OCI-LY3 (cell line): ENCODE data around the gene EEF1B2.
"Not testable (repeated sequence)": the region's sequence is repeated elsewhere in the genome, so short reads cannot be mapped to it uniquely, and the experiment has no call there.

Experiments
- H2AFZ ChIP-seq: fragments of 200-600, 300-600 bp; shearing (Covaris generic); 2 replicates; pipeline ENCODE4 v1.6.0; 2014; ENCODE audit warnings: antibody characterized with exemption, low read depth, low read length
- H3K27ac ChIP-seq: fragments of 200-600, 300-600 bp; sonication (generic); 2 replicates; pipeline ENCODE4 v1.5.1; 2014; ENCODE audit warnings: mild to moderate bottlenecking, low read length, moderate library complexity, mixed read lengths
- H3K27me3 ChIP-seq: fragments of 200-600, 300-600 bp; sonication (generic); 2 replicates; pipeline ENCODE4 v1.6.1; 2014; ENCODE audit warnings: low read depth, low read length, mixed read lengths
- H3K36me3 ChIP-seq: fragments of 200-600, 300-600 bp; sonication (generic); replicated peaks from 2 replicates; pipeline ENCODE3; 2014; ENCODE audit warnings: low read depth, low read length, mixed read lengths
- H3K4me1 ChIP-seq: fragments of 300-600, 200-600 bp; sonication (generic); 2 replicates; pipeline ENCODE4 v1.6.1; 2014; ENCODE audit warnings: low read length, mixed read lengths
- H3K4me2 ChIP-seq: fragments of 200-600, 300-600 bp; sonication (generic); 2 replicates; pipeline ENCODE4 v1.6.1; 2014; ENCODE audit warnings: low read length, mixed read lengths
- H3K4me3 ChIP-seq: fragments of 300-600, 200-600 bp; sonication (generic); 2 replicates; pipeline ENCODE4 v1.5.1; 2014; ENCODE audit warnings: antibody characterized with exemption, mild to moderate bottlenecking, low read length, moderate library complexity
- H3K79me2 ChIP-seq: fragments of 300-600, 200-600 bp; shearing (Covaris generic); 2 replicates; pipeline ENCODE4 v1.6.1; 2014; ENCODE audit warnings: mild to moderate bottlenecking, low read length, mixed read lengths
- H3K9ac ChIP-seq: fragments of 300-600, 200-600 bp; shearing (Covaris generic); 2 replicates; pipeline ENCODE4 v1.6.0; 2014; ENCODE audit warnings: mild to moderate bottlenecking, low read length, moderate library complexity
- H3K9me3 ChIP-seq: fragments of 200-600, 300-600 bp; shearing (Covaris generic); 2 replicates; pipeline ENCODE4 v1.6.1; 2014; ENCODE audit warnings: low read length, mixed read lengths; ENCODE audit not compliant: insufficient read depth
- H4K20me1 ChIP-seq: fragments of 200-600, 300-600 bp; sonication (generic); 2 replicates; pipeline ENCODE4 v1.6.1; 2016; ENCODE audit warnings: low read length, mixed read lengths; ENCODE audit not compliant: insufficient read depth
- EZH2phosphoT487 ChIP-seq: fragments of 200-600 bp; shearing (Covaris generic); IDR thresholded peaks from 2 replicates; pipeline ENCODE4 v1.6.1; 2018; ENCODE audit warnings: antibody characterized with exemption, mixed run types, low read depth
- TF ChIP-seq, protein P1 (sequence below): fragments of 200-600, 300-600 bp; sonication (generic); IDR thresholded peaks from 2 replicates; pipeline ENCODE4 v1.5.1; 2014; ENCODE audit warnings: antibody characterized with exemption, low read length, low read depth

Gene EEF1B2

DNA sequence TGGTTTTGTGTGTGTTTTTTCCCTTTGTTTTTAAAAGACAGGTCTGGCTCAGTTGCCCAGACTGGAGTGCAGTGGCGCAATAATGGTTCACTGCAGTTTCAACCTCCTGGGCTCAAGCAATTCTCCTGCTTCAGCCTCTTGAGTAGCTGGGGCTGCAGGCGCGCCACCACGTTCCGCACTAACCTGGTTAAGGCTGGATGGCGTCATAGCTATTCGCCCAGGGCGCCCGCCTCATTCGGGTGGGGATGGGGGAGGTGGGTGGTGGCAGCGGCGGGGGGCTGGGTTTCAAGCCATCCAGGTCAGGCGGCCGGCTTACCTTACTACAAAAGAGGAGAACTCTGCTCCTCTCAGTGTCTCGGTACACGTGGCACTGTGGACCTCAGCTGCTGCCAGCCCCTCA, 42.8 kb downstream of the EEF1B2 start:
- Histone ChIP-seq H3K4me1 (no peaks in the 10 kb centered on the region), H3K27me3 (no peaks in the 10 kb centered on the region), H3K79me2 (no peaks in the 10 kb centered on the region), H3K9ac (no peak overlapping the region), H3K27ac (no peak overlapping the region), H3K9me3 (no peaks in the 10 kb centered on the region), H3K36me3 (no peaks in the 10 kb centered on the region), H4K20me1 (no peaks in the 10 kb centered on the region), H3K4me2 (no peak overlapping the region), H3K4me3 (no peak overlapping the region), H2AFZ (no peak overlapping the region)
- TF ChIP-seq, protein P1, sequence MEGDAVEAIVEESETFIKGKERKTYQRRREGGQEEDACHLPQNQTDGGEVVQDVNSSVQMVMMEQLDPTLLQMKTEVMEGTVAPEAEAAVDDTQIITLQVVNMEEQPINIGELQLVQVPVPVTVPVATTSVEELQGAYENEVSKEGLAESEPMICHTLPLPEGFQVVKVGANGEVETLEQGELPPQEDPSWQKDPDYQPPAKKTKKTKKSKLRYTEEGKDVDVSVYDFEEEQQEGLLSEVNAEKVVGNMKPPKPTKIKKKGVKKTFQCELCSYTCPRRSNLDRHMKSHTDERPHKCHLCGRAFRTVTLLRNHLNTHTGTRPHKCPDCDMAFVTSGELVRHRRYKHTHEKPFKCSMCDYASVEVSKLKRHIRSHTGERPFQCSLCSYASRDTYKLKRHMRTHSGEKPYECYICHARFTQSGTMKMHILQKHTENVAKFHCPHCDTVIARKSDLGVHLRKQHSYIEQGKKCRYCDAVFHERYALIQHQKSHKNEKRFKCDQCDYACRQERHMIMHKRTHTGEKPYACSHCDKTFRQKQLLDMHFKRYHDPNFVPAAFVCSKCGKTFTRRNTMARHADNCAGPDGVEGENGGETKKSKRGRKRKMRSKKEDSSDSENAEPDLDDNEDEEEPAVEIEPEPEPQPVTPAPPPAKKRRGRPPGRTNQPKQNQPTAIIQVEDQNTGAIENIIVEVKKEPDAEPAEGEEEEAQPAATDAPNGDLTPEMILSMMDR = no peak
- no peak for TF ChIP-seq EZH2phosphoT487

DNA sequence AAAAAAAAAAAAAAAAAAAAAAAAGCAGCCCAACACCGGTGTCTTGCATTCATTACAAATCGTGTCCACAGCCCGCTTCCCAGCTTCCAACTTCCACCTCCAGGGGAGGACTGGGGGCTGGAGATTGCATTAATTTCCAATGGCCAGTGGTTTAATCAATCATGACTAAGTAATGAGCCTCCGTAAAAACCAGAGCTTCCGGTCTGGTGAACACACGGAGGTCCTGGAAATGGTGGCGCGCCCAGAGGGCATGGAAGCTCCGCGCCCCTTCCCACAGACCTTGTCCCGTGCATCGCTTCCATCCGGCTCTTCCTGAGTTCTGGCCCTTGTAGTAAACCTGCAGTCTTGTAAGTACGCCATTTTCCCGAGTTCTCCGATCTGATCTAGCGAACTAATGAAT, 43.6 kb downstream of the EEF1B2 start:
- Histone ChIP-seq H3K79me2 (no peaks in the 10 kb centered on the region), H3K9me3 (no peaks in the 10 kb centered on the region), H3K27me3 (no peaks in the 10 kb centered on the region), H3K4me1 (no peaks in the 10 kb centered on the region), H3K4me3 (no peak overlapping the region), H3K27ac (no peak overlapping the region), H4K20me1 (no peaks in the 10 kb centered on the region), H2AFZ (no peak overlapping the region), H3K9ac (no peak overlapping the region), H3K36me3 (no peaks in the 10 kb centered on the region), H3K4me2 (no peak overlapping the region)
- TF ChIP-seq, protein P1 = no peak
- TF ChIP-seq EZH2phosphoT487 = no peak

DNA sequence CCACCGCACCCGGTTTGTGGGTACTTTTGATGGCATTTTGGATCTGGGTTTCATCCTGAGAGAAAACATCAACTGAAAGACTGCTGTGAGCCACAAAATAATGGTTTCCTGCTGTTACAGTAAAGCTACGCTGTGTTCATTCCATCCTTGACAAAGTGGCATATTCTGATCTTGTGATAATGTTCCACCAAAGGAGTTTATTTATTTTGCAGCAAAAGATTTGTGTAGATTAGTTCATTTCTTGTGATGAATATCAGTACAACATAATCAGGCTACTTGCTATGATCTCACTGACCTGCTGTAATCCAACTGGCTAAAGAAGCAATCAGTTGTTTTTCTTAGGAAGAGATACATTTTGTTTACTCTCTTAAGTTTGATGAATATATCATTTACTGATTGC, 45.0 kb downstream of the EEF1B2 start:
- Histone ChIP-seq H3K9me3 (no peaks in the 10 kb centered on the region), H3K4me3 (no peak overlapping the region), H3K36me3 (no peaks in the 10 kb centered on the region), H4K20me1 (no peaks in the 10 kb centered on the region), H3K4me1 (no peaks in the 10 kb centered on the region), H3K4me2 (no peak overlapping the region), H2AFZ (no peak overlapping the region), H3K79me2 (no peaks in the 10 kb centered on the region), H3K9ac (no peak overlapping the region), H3K27ac (no peak overlapping the region), H3K27me3 (no peaks in the 10 kb centered on the region)
- no peak for TF ChIP-seq EZH2phosphoT487
- TF ChIP-seq, protein P1 = no peak

DNA sequence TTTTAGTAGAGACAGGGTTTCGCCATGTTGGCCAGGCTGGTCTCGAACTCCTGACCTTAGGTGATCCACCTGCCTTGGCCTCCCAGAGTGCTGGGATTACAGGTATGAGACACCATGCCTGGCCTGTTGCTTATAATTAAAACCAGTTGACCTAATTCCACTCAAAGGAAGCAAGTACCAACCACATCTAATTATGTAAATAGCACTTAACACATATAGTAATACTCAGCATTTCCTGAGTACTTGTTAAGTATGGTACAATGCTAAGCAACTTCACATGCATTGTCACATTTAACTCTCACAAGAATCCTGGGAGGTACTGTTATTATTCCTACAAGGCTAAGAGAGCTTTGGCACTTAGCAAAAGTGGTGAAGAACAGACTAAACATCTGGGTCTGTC, 47.6 kb downstream of the EEF1B2 start:
- not testable (repeated sequence) for H3K9me3 ChIP-seq, H3K9ac ChIP-seq, H3K36me3 ChIP-seq

DNA sequence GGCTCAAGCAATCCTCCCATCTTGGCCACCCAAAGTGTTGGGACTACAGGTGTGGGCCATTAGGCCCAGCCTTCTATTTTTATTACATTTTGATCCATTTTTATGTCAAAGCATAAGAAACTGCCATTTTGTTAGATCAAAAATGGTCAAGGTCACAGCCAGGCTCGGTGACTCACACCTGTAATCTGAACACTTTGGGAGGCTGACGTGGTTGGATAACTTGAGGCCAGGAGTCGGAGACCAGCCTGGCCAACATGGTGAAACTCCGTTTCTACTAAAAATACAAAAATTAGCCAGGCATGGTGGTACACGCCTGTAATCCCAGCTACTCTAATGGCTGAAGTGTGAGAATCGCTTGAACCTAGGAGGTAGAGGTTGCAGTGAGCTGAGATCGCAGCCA, 49.2 kb downstream of the EEF1B2 start:
- TF ChIP-seq, protein P1 = no peak
- no peak for TF ChIP-seq EZH2phosphoT487
- Histone ChIP-seq H3K9ac (no peak overlapping the region), H4K20me1 (no peaks in the 10 kb centered on the region), H3K27me3 (no peaks in the 10 kb centered on the region), H3K27ac (no peak overlapping the region), H3K79me2 (no peaks in the 10 kb centered on the region), H3K4me3 (no peak overlapping the region), H3K4me2 (no peak overlapping the region), H3K9me3 (no peaks in the 10 kb centered on the region), H2AFZ (no peak overlapping the region), H3K4me1 (no peaks in the 10 kb centered on the region), H3K36me3 (no peaks in the 10 kb centered on the region)

More for the DNA sequence above, 47.6 kb downstream of the EEF1B2 start:
- H3K79me2 ChIP-seq, H3K27ac ChIP-seq, H4K20me1 ChIP-seq, H3K4me2 ChIP-seq, H3K27me3 ChIP-seq, H2AFZ ChIP-seq, H3K4me3 ChIP-seq, H3K4me1 ChIP-seq: not testable (repeated sequence)
